Activated naive CD4-positive, alpha-beta T cell treated with anti-CD3 and anti-CD28 coated beads, Interleukin-2, amount 50 U/mL, for 24 hours (primary cell): ENCODE measurements around the gene PRKCZ.
"Not testable (repeated sequence)": the region's sequence is repeated elsewhere in the genome, so short reads cannot be mapped to it uniquely, and the experiment has no call there.

Experiments used
- H3K27ac Mint-ChIP-seq: one replicate; pipeline ENCODE4 v1.8.0; 2021; ENCODE audit warnings: mild to moderate bottlenecking, mixed read lengths
- H3K27me3 Mint-ChIP-seq: one replicate; pipeline ENCODE4 v1.8.0; 2021; ENCODE audit warnings: mixed read lengths
- H3K36me3 Mint-ChIP-seq: one replicate; pipeline ENCODE4 v1.8.0; 2021; ENCODE audit warnings: mixed read lengths
- H3K4me1 Mint-ChIP-seq: one replicate; pipeline ENCODE4 v1.8.0; 2021; ENCODE audit warnings: mixed read lengths
- H3K4me3 Mint-ChIP-seq: one replicate; pipeline ENCODE4 v1.8.0; 2021; ENCODE audit warnings: mild to moderate bottlenecking, mixed read lengths
- H3K9me3 Mint-ChIP-seq: one replicate; pipeline ENCODE4 v1.8.0; 2021; ENCODE audit warnings: mixed read lengths

PRKCZ gene

GRCh38 chr1:2121101-2121691 lies 71.0 kb downstream of the PRKCZ start:
- no peaks in the 10 kb centered on the region for H3K27me3 Mint-ChIP-seq
- no peaks in the 10 kb centered on the region for H3K9me3 Mint-ChIP-seq
- peaks cover 3% of the 10 kb centered on the region for H3K36me3 Mint-ChIP-seq
- H3K27ac Mint-ChIP-seq = no peak overlapping the region
- H3K4me1 Mint-ChIP-seq = peaks cover 12% of the 10 kb centered on the region
- H3K4me3 Mint-ChIP-seq = no peak overlapping the region

GRCh38 chr1:2121794-2122193 lies 71.6 kb downstream of the PRKCZ start:
- not testable (repeated sequence) for H3K9me3 Mint-ChIP-seq, H3K36me3 Mint-ChIP-seq, H3K4me3 Mint-ChIP-seq, H3K27ac Mint-ChIP-seq, H3K27me3 Mint-ChIP-seq
- peaks cover 10% of the 10 kb centered on the region for H3K4me1 Mint-ChIP-seq

GRCh38 chr1:2124446-2125198 lies 74.4 kb downstream of the PRKCZ start:
- Mint-ChIP-seq H3K36me3 (no peaks in the 10 kb centered on the region), H3K4me1 (peaks cover 17% of the 10 kb centered on the region)

GRCh38 chr1:2125350-2126211 lies 75.4 kb downstream of the PRKCZ start:
- peaks cover 17% of the 10 kb centered on the region for H3K4me1 Mint-ChIP-seq
- no peak overlapping the region for H3K4me3 Mint-ChIP-seq
- no peaks in the 10 kb centered on the region for H3K27me3 Mint-ChIP-seq
- no peaks in the 10 kb centered on the region for H3K36me3 Mint-ChIP-seq
- H3K9me3 Mint-ChIP-seq = no peaks in the 10 kb centered on the region
- H3K27ac Mint-ChIP-seq = no peak overlapping the region

More at GRCh38 chr1:2124446-2125198, 74.4 kb downstream of the PRKCZ start:
- Mint-ChIP-seq H3K4me3 (no peak overlapping the region), H3K27me3 (no peaks in the 10 kb centered on the region), H3K27ac (no peak overlapping the region), H3K9me3 (no peaks in the 10 kb centered on the region)

GRCh38 chr1:2126331-2127186 lies 76.3 kb downstream of the PRKCZ start:
- H3K9me3 Mint-ChIP-seq = no peaks in the 10 kb centered on the region
- H3K27ac Mint-ChIP-seq = peak overlapping the region; percentile 62

GRCh38 chr1:2127187-2128145 lies 77.3 kb downstream of the PRKCZ start:
- Mint-ChIP-seq H3K4me1 (peaks cover 23% of the 10 kb centered on the region), H3K27me3 (no peaks in the 10 kb centered on the region), H3K4me3 (peak overlapping the region; percentile 76), H3K36me3 (no peaks in the 10 kb centered on the region), H3K27ac (peak overlapping the region; percentile 62), H3K9me3 (no peaks in the 10 kb centered on the region)

More at GRCh38 chr1:2126331-2127186, 76.3 kb downstream of the PRKCZ start:
- peak overlapping the region; percentile 76 for H3K4me3 Mint-ChIP-seq
- no peaks in the 10 kb centered on the region for H3K27me3 Mint-ChIP-seq
- H3K4me1 Mint-ChIP-seq = peaks cover 17% of the 10 kb centered on the region
- no peaks in the 10 kb centered on the region for H3K36me3 Mint-ChIP-seq

GRCh38 chr1:2128189-2128901 lies 78.1 kb downstream of the PRKCZ start:
- H3K36me3 Mint-ChIP-seq = no peaks in the 10 kb centered on the region
- H3K27ac Mint-ChIP-seq = no peak overlapping the region
- H3K4me3 Mint-ChIP-seq = no peak overlapping the region
- no peaks in the 10 kb centered on the region for H3K9me3 Mint-ChIP-seq
- peaks cover 29% of the 10 kb centered on the region for H3K4me1 Mint-ChIP-seq
- no peaks in the 10 kb centered on the region for H3K27me3 Mint-ChIP-seq

GRCh38 chr1:2129256-2129943 lies 79.2 kb downstream of the PRKCZ start:
- no peaks in the 10 kb centered on the region for H3K36me3 Mint-ChIP-seq
- no peaks in the 10 kb centered on the region for H3K27me3 Mint-ChIP-seq
- H3K9me3 Mint-ChIP-seq = no peaks in the 10 kb centered on the region
- H3K4me1 Mint-ChIP-seq = peaks cover 29% of the 10 kb centered on the region
- no peak overlapping the region for H3K4me3 Mint-ChIP-seq
- no peak overlapping the region for H3K27ac Mint-ChIP-seq

- H3K4me1 Mint-ChIP-seq = peaks cover 29% of the 10 kb centered on the region
- no peak overlapping the region for H3K4me3 Mint-ChIP-seq
- H3K27me3 Mint-ChIP-seq = no peaks in the 10 kb centered on the region
Observed at GRCh38 chr1:2130156-2130555, 79.9 kb downstream of the PRKCZ start.

GRCh38 chr1:2130871-2131289 lies 80.7 kb downstream of the PRKCZ start:
- Mint-ChIP-seq H3K36me3 (no peaks in the 10 kb centered on the region), H3K9me3 (no peaks in the 10 kb centered on the region), H3K4me3 (no peak overlapping the region), H3K27ac (no peak overlapping the region), H3K27me3 (no peaks in the 10 kb centered on the region), H3K4me1 (peaks cover 27% of the 10 kb centered on the region)

More at GRCh38 chr1:2130156-2130555, 79.9 kb downstream of the PRKCZ start:
- H3K9me3 Mint-ChIP-seq = no peaks in the 10 kb centered on the region
- H3K27ac Mint-ChIP-seq = no peak overlapping the region
- H3K36me3 Mint-ChIP-seq = no peaks in the 10 kb centered on the region

- Mint-ChIP-seq H3K27me3 (no peaks in the 10 kb centered on the region), H3K27ac (no peak overlapping the region), H3K4me3 (peak overlapping the region; percentile 84), H3K4me1 (peaks cover 22% of the 10 kb centered on the region), H3K36me3 (no peaks in the 10 kb centered on the region), H3K9me3 (no peaks in the 10 kb centered on the region)
Observed at GRCh38 chr1:2132222-2133038, 82.2 kb downstream of the PRKCZ start.

GRCh38 chr1:2133039-2133878 lies 83.0 kb downstream of the PRKCZ start:
- H3K4me1 Mint-ChIP-seq = peaks cover 24% of the 10 kb centered on the region
- no peaks in the 10 kb centered on the region for H3K27me3 Mint-ChIP-seq
- no peaks in the 10 kb centered on the region for H3K36me3 Mint-ChIP-seq
- no peaks in the 10 kb centered on the region for H3K9me3 Mint-ChIP-seq
- peak overlapping the region; percentile 84 for H3K4me3 Mint-ChIP-seq
- no peak overlapping the region for H3K27ac Mint-ChIP-seq
